Stimulated activated CD4-positive, alpha-beta T cell treated with anti-CD3 and anti-CD28 coated beads, Interleukin-12 subunit alpha, Interleukin-12 subunit beta, amount 100 ng/mL, for 48 hours (primary cell): ENCODE measurements around the gene COX5B.

Experiments used
- DNase-seq, 3 donors: peaks; one replicate each; pipeline ENCODE4 v3.0.0-alpha.2; 2020; ENCODE audit warnings: low read depth in 2 of 3, low spot score in 1 of 3

COX5B gene

GRCh38 chr2:97653874-97654273, 8.0 kb downstream of the COX5B start:
- no peak for DNase-seq

- DNase-seq, result no peak
Measured at GRCh38 chr2:97654309-97654708, 8.4 kb downstream of the COX5B start.

GRCh38 chr2:97654791-97655190, 8.9 kb downstream of the COX5B start:
- DNase-seq, result no peak

- DNase-seq, result no peak
Measured at GRCh38 chr2:97656129-97656755, 10.4 kb downstream of the COX5B start.

- no peak for DNase-seq
Measured at GRCh38 chr2:97656905-97657587, 11.2 kb downstream of the COX5B start.

- no peak for DNase-seq
Measured at GRCh38 chr2:97657986-97658690, 12.3 kb downstream of the COX5B start.

GRCh38 chr2:97658691-97659157, 12.9 kb downstream of the COX5B start:
- DNase-seq, result no peak

- DNase-seq, result no peak
Measured at GRCh38 chr2:97659256-97660043, 13.6 kb downstream of the COX5B start.

- DNase-seq, result no peak
Measured at GRCh38 chr2:97660044-97660774, 14.3 kb downstream of the COX5B start.

GRCh38 chr2:97660775-97661389, 15.0 kb downstream of the COX5B start:
- DNase-seq, result no peak

GRCh38 chr2:97661927-97662326, 16.1 kb downstream of the COX5B start:
- no peak for DNase-seq

- DNase-seq, result no peak
Measured at GRCh38 chr2:97662386-97662894, 16.6 kb downstream of the COX5B start.

- DNase-seq, result peak; percentile 81 to 87 (median 82)
Measured at GRCh38 chr2:97662895-97663625, 17.2 kb downstream of the COX5B start.

- DNase-seq, result no peak
Measured at GRCh38 chr2:97663626-97663961, 17.7 kb downstream of the COX5B start.

GRCh38 chr2:97663962-97664635, 18.2 kb downstream of the COX5B start, which contains the start of gene ACTR1B:
Gene ACTR1B, minus strand, starts transcription at chr2:97664044. Its CDS starts 154 bp downstream, at chr2:97663890.
- DNase-seq, result peak; percentile 94 to 98 (median 96)

GRCh38 chr2:97664636-97664970, 18.7 kb downstream of the COX5B start:
- peak in 1 of 3 donors; percentile 16 for DNase-seq

GRCh38 chr2:97669448-97669847, 23.6 kb downstream of the COX5B start, which contains the start of gene C2orf92:
Gene C2orf92, plus strand, starts transcription at chr2:97669713. Its CDS starts 76 bp downstream, at chr2:97669789.
- no peak for DNase-seq

GRCh38 chr2:97670471-97670870, 24.6 kb downstream of the COX5B start:
- DNase-seq, result no peak

- DNase-seq, result no peak
Measured at GRCh38 chr2:97671526-97671925, 25.7 kb downstream of the COX5B start.
